Glomerular endothelial cell (primary cell): ENCODE data around the gene GALNS. TPM values are rescaled to one million over a fixed set of nuclear protein-coding genes. Genes with fewer than 3 reads are reported as not detected.
"Not testable (repeated sequence)": the region's sequence is repeated elsewhere in the genome, so short reads cannot be mapped to it uniquely, and the experiment has no call there.

Source experiments
- DNase-seq: peaks from one replicate; pipeline ENCODE4 v3.0.0-alpha.2; 2011; ENCODE audit warnings: low read depth, low spot score; ENCODE audit errors: extremely low read depth
- total RNA-seq: library from RNA; depleted of rRNA; stranded (reverse); fragments of >200 nt; gene quantifications from 2 replicates; pipeline ENCODE4 v1.2.3, GENCODE V29; 2015

Gene GALNS
- total RNA-seq, 1 donor from 2014 or later: 60.4 TPM

DNA sequence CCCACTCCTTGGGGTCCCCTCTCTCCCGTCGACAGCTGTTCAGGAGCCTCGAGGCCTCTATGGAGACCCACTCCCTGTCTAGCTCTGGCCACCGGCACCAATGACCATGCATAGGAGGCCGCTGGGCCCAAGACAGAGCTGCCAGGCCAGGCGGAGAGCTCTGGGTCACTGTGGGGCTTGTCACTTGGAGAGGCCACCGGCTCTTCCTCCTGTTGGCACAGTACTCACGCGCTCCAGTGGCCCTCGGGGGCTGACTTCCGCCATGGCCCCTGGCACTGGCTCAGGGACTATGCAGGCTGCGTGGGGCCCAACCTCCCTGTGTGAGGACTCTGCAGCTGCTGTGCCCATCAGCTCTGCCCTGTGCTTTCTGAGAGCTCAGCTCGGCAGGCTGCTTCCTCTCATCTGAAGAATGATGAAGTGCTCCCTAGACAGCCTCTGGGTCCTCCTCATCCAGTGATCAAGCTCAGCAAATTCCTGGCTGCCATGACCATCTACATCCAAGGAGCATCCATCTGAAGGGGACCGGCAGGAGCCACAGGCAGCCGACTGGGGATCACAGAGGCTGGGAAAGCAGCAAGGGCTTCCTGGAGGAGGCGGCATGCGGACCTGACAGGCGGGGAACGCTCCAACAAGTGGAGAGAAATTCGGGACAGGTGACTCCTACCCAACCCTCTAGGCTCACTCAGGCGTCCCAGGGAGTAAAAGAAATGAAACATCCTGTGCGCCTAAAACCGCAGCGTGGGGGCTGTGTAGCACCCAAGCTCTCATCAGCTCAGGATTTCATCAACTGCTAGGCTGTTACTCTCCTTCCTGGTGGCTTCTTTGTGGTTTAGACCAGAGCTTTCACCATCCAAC lies 16.8 kb downstream of the GALNS start:
- no peak for DNase-seq

GRCh38 chr16:88839026-88839529 lies 17.7 kb downstream of the GALNS start:
- DNase-seq: no peak

GRCh38 chr16:88838566-88838965 lies 18.2 kb downstream of the GALNS start:
- DNase-seq: no peak

GRCh38 chr16:88837806-88838205 lies 18.9 kb downstream of the GALNS start:
- no peak for DNase-seq

GRCh38 chr16:88836791-88837190 lies 20.0 kb downstream of the GALNS start:
- no peak for DNase-seq

GRCh38 chr16:88835818-88836217 lies 20.9 kb downstream of the GALNS start:
- DNase-seq: no peak

DNA sequence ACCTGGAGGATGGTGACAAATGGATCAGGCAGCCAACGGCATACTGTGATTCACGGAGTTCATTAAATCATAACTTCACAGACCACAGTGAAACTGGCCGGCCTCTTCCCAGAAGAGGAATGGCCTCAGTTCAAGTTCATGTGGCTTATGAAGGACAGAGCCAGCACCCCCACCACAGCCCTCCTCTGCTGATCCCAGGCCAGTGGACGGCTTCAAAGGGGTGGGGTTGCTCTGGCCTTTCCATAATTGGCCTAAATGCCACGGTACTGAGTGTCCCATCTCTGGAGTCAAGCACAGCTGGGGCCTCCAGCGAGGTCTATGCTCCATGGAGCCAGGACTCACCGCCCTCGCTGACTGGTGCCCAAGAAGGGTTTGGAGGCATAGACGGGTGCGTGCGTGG lies 21.4 kb downstream of the GALNS start:
- DNase-seq: no peak

DNA sequence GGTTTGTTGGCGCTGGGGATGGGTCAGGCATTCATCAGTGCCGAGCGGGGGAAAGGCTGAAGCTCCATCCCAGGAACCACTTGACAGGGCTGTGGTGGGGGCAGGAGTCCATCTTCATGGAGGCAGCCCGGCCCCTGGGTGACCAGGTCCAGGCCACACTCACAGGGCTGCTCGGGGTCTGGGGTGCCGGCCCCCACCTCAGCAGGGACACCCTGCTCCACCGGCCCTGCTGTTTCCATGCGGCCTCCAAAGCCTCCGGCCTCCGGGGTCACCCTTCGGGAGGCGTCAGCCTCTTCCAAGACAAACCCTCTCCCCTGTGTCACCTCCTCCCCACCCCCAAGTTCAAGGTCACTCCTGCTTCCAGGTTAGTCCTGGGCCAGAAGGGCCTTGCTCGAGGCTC lies 22.1 kb downstream of the GALNS start:
- no peak for DNase-seq

- no peak for DNase-seq
Measured at GRCh38 chr16:88833086-88833485, 23.7 kb downstream of the GALNS start.

DNA sequence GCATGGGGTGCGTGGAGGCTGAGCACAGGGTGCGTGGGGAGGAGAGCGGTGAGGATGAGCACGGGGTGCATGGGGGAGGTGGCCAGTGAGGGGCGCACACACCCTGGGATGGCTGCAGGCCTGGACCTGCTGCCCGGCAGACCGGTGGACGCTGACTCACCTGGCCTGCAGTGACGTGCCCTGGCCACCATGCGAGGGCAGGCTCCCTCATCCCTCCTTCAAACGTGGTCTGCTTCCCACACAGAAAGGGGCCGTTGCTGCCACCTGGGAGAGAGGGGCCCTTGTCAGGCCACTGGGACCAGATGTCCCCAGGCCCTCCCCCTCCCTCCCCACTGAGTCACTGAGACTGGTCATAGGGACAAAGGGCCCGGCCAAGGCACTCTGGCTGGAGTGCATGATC lies 24.9 kb downstream of the GALNS start:
- DNase-seq: no peak

DNA sequence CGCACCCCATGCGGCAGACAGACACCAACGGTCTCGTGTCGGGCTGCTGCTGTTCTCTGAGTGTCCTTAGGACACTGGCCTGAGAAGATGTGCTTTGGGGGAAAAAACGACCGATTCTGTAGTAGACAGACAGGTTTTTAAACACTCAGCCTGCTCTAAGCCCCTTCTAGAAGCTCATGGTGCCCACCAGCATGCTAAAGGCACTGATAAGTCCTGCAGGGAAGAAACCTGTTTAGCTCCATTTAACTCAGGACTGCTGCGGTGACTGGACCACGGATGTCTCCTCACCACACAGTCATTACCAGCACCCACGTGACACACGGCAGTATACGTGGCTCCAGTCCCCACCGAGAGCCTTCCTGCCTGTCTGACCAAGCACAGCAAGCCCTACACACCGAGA lies 26.0 kb downstream of the GALNS start:
- DNase-seq: no peak

DNA sequence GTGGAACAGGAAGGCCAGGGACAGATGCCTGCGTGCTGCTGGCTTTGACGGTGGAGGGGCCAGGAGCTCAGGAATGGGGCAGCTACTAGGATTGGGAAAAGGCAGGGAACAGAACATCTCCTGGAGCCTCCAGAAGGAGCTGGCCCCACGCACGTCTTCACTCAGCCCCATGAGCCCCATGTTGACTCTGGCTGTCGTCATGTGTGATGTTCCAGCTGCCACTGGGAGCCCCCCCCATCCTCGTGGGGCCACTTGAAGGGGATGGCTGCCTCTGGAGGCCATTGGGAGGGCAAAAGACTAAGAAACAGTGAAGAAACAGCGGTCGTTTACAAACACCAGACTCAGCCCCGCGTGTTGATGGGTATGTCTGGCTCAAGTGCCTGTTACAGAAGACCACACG lies 26.5 kb downstream of the GALNS start:
- no peak for DNase-seq

DNA sequence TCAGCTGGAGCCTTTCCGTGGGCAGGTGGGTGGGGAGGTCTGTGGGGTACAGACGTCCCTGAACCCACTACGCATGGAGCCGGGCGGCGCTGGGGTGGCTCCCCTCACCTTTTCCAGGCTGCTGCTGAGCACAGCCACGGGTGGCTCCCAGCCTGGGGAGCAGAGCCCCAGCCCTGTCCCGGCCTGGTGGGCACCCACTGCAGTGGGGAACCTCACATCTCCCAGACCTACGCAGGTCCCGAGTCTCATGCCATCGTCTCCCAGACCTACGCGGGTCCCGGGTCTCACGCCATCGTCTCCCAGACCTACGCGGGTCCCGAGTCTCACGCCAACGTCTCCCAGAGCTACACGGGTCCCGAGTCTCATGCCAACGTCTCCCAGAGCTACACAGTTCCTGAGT lies 28.0 kb downstream of the GALNS start:
- DNase-seq: no peak

GRCh38 chr16:88827727-88828126 lies 29.0 kb downstream of the GALNS start:
- no peak for DNase-seq

GRCh38 chr16:88826070-88826840 lies 30.5 kb downstream of the GALNS start:
- DNase-seq: no peak

DNA sequence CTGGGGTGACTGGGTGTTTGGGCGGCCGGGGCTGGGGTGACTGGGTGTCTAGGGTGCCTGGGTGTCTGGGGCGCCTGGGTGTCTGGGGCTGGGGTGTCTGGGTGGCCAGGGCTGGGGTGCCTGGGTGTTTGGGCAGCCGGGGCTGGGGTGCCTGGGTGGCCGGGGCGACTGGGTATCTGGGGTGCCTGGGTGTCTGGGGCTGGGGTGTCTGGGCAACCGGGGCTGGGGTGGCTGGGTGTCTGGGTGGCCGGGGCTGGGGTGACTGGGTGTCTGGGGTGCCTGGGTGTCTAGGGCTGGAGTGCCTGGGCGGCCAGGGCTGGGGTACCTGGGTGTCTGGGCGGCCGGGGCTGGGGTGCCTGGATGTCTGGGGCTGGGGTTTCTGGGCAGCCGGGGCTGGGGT lies 31.6 kb downstream of the GALNS start:
- DNase-seq: no peak

DNA sequence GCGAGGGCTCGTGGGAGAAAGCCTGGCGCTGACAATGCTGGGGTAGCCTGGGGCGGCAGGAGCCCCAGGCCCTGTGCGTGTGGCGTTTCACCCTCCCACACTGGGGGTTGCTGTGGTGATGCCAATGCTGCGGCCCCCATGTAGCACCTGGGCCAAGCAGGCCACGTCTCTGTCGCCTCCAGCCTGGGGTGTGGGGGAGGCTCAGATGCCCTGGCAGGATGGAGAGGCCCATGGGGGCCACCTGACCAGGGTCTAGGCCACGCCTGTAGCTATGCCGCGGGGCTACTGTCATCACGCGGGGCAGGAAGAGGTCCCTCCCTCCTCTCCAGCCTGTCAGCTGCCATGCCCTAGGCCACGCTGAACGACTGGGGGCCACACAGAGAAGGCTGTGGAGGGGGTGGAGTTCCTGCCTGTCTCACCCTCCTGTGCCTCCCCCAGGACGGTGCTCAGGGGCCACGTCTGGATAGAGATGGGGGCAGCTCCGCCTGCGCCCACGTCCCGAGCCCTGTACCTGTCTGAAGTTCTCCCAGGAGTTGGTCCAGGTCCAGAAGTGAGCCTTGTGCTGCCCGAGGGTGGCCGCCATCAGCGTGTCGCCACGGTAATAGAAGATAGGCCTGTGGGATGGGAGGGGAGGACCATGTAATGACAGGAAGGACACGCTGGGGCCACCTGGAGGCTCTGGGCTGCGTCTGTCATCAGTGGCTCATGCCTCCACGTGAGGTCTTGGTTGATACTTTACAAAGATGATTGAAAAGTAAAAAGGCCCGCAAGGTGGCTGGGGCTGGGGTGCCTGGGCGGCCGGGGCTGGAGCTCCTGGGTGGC lies 32.3 kb downstream of the GALNS start:
- DNase-seq: no peak

DNA sequence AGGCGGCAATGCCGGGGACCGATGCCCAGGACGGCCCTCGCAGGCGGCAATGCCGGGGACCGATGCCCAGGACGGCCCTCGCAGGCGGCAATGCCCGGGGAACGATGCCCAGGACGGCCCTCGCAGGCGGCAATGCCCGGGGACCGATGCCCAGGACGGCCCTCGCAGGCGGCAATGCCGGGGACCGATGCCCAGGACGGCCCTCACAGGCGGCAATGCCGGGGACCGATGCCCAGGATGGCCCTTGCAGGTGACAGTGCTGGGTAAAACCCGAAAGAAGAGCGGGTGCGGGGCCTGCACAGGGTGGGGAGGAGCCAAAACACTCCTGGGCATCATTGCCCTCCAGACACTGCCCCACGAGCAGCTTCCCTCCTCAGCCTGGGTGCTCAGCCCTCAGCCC lies 33.1 kb downstream of the GALNS start:
- DNase-seq: not testable (repeated sequence)

DNA sequence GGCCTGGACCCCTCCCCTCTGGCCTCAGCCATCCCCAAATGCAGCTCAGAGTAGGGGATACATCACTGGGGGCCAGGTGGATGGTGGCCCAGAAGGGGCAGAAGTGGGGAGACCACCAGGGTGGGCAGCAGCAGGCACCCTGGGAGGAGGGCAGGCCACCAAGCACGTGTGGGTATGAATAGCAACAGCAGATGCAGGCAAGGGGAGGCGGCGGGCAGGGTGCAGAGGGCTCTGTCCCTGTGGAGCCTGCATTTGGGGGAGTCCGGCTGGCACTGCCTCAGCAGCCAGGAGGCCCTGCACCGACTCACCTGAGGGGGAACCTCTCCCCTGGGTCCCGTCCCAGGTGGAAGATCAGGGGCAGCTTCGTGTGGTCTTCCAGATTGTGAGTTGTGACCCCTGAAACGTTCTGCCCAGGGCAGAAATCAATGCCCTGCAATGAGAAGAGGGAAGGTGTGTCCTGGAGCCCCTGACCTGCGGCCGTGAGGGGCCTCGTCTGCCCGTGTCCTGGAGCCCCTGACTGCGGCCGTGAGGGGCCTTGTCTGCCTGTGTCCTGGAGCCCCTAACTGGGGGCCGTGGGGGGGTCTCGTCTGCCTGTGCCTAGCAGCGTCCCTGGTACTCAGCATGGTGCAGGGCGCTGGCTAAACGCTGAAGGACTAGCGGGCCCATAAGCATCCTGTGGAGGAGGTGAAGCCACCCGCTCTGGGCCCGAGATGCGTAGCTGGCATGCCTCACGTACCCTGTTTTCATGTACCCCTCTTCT lies 34.3 kb downstream of the GALNS start:
- no peak for DNase-seq

GRCh38 chr16:88821168-88821850 lies 35.4 kb downstream of the GALNS start:
- no peak for DNase-seq
